Astrocyte of the cerebellum (primary cell): Measurements from ENCODE around the gene CLEC3B.
"Not testable (repeated sequence)": the region's sequence is repeated elsewhere in the genome, so short reads cannot be mapped to it uniquely, and the experiment has no call there.

Experiments used
- DNase-seq: peaks from one replicate; pipeline ENCODE4 v3.0.0-alpha.2; 2011; ENCODE audit warnings: low read depth
- H3K4me3 ChIP-seq: 2 replicates; pipeline ENCODE4 v1.5.1; 2011; ENCODE audit warnings: mild to moderate bottlenecking, low read depth, low read length, moderate library complexity
- CTCF ChIP-seq: IDR thresholded peaks from 2 replicates; pipeline ENCODE4 v1.5.1; 2012; ENCODE audit warnings: low read length, low read depth, moderate library complexity, mild to moderate bottlenecking; ENCODE audit errors: missing control alignments
- in situ Hi-C: cut with HindIII; loops from 2 replicates; pipeline ENCODE4 v1.10.0; 2017; ENCODE audit warnings: low sequenced_read_pairs

CLEC3B gene, protein sequence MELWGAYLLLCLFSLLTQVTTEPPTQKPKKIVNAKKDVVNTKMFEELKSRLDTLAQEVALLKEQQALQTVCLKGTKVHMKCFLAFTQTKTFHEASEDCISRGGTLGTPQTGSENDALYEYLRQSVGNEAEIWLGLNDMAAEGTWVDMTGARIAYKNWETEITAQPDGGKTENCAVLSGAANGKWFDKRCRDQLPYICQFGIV

GRCh38 chr3:45026038-45026437 is at the start of gene CLEC3B:
Gene CLEC3B, plus strand, starts transcription at chr3:45026303. Its CDS starts 60 bp downstream, at chr3:45026363.
- TF ChIP-seq CTCF: no peak
- in situ Hi-C loops: loop anchor here (25.0 kb wide), 2 partner anchors 186 to 636 kb away; no protein-coding TSS in a partner anchor
- H3K4me3 ChIP-seq: no peak within 1 kb of the TSS
- no peak for DNase-seq

- TF ChIP-seq CTCF: no peak
- in situ Hi-C loops: no loop called here
- H3K4me3 ChIP-seq: no peak overlapping the region
- no peak for DNase-seq
Measured at GRCh38 chr3:44981220-44981619, 44.9 kb upstream of the CLEC3B start.

DNA sequence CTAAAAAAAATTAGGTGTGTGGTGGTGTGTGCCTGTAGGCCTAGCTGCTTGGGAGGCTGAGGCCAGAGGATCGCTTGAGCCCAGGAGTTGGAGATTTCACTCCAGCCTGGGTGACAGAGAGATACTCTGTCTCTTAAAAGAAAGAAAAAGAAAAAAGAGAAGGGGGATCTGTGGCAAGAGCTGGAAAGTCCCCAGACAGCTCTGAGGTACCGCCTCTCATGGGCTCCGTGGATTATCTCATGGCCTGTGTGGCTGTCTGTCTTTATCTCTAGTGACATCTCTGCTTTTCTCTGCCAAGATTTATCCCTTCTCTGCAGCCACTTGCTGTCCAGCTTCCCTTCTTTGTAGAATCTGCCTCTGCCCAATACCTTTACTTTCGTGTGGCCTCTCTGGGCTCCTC is 44.4 kb upstream of the CLEC3B start:
- H3K4me3 ChIP-seq: no peak overlapping the region
- in situ Hi-C loops: no loop called here
- no peak for TF ChIP-seq CTCF
- no peak for DNase-seq

DNA sequence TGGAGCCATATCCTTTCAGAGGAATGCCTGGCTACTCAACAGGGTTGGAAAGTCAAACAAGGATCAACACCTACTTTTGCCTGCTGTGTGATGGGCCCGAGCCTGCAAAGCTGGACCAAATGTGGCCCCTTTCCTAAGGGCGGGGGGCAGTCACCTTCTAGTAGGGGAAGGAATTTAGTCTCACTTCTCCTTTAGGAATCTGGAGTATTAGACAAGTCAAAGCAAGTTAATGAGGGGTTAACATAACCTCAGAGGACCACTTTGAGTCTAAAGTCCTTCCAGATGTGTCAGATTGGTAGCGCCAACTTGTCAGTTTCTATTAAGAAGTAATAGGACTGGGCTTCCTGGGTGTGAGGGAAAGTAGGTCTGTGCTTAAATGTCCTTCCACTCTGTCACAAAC is 43.3 kb upstream of the CLEC3B start:
- no peak for TF ChIP-seq CTCF
- DNase-seq: no peak
- H3K4me3 ChIP-seq: no peak overlapping the region
- in situ Hi-C loops: no loop called here

DNA sequence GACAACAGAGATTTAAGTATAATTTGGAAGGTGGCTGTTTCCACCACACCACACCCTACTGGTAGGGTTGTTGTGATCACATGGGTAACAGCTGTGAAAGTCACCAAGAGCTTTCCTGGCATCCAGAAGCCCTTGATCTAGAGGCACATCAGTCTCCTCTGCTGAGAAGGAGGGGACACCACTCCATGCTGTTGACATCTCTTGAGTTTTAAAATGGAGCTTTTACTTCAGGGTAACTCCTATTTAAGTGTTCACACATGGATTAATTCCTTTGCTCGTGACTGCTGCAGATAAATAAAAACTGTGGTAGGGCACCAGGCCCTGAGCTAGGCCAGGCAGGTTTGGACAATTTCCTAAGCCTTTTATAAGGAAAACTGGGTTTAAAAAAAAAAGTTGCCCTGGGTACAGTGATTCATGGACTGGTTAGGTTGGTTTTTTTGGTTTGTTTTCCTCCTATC is 42.6 kb upstream of the CLEC3B start:
- no peak for TF ChIP-seq CTCF
- no peak overlapping the region for H3K4me3 ChIP-seq
- in situ Hi-C loops: no loop called here
- DNase-seq: no peak

DNA sequence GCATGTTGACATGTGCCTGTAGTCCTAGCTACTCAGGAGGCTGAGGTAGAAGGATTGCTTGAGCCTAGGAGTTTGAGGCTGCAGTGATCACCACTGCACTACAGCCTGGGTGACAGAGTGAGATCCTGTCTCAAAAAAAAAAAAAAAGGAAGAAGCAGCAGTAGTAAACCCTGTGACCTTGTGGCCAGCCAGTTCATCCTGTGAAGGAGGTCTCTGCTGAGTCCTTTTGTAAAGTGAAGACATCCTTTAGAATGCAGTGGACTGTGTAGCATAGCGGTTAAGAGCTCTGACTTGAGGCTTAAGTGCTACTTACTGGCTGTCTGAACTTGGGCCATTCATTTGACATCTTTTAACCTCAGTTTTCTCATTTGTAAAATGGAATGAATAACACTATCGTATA is 41.8 kb upstream of the CLEC3B start:
- DNase-seq: no peak
- in situ Hi-C loops: no loop called here
- TF ChIP-seq CTCF: no peak

DNA sequence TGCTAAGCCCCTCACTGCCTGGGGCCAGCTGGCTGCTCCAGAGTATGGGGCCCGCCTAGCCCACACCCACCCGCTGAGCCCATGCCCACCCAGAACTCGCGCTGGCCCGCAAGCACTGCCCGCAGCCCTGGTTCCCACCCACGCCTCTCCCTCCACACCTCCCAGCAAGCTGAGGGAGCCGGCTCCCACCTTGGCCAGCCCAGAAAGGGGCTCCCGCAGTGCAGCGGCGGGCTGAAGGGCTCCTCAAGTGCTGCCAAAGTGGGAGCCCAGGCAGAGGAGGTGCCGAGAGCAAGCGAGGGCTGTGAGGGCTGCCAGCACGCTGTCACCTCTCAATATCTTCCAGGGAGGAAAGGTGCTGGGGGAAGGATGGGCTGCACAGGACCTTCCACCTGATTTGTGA is 39.8 kb upstream of the CLEC3B start:
- in situ Hi-C loops, DNase-seq, H3K4me3 ChIP-seq: not testable (repeated sequence)

More for the DNA sequence above, 41.8 kb upstream of the CLEC3B start:
- no peak overlapping the region for H3K4me3 ChIP-seq
